HK-2 (cell line): ENCODE measurements around the gene NOL12.
A peak's percentile ranks its signal among the peaks of the same experiment; 100 is the strongest.
"Not testable (repeated sequence)": the region's sequence is repeated elsewhere in the genome, so short reads cannot be mapped to it uniquely, and the experiment has no call there.

Source experiments
- DNase-seq: peaks from one replicate; pipeline ENCODE4 v3.0.0-alpha.2; 2018; ENCODE audit not compliant: unreplicated experiment

The NOL12 gene

GRCh38 chr22:37686002-37686982, at the start of gene NOL12:
TSS of gene NOL12 (plus strand) at chr22:37686343. CDS start at chr22:37686393, 50 bp downstream.
- peak; percentile 74 for DNase-seq

GRCh38 chr22:37636949-37637273, 49.2 kb upstream of the NOL12 start:
- no peak for DNase-seq

- no peak for DNase-seq
Measured at GRCh38 chr22:37638391-37639069, 47.6 kb upstream of the NOL12 start.

- no peak for DNase-seq
Measured at GRCh38 chr22:37639070-37639760, 46.9 kb upstream of the NOL12 start, which contains the start of gene SH3BP1. TSS of gene SH3BP1 (plus strand) at chr22:37639669. CDS start at chr22:37639788, 119 bp downstream.

GRCh38 chr22:37639771-37640590, 46.2 kb upstream of the NOL12 start:
- no peak for DNase-seq

GRCh38 chr22:37640591-37641560, 45.3 kb upstream of the NOL12 start:
- no peak for DNase-seq

- DNase-seq, result no peak
Measured at GRCh38 chr22:37641561-37641949, 44.6 kb upstream of the NOL12 start.

GRCh38 chr22:37643225-37643847, 42.8 kb upstream of the NOL12 start:
- DNase-seq, result peak; percentile 77

- DNase-seq, result no peak
Measured at GRCh38 chr22:37647317-37647716, 38.8 kb upstream of the NOL12 start.

GRCh38 chr22:37647928-37648327, 38.2 kb upstream of the NOL12 start:
- no peak for DNase-seq

- no peak for DNase-seq
Measured at GRCh38 chr22:37650463-37651136, 35.5 kb upstream of the NOL12 start.

- no peak for DNase-seq
Measured at GRCh38 chr22:37654563-37655251, 31.4 kb upstream of the NOL12 start.

GRCh38 chr22:37655252-37655563, 30.9 kb upstream of the NOL12 start:
- no peak for DNase-seq

- not testable (repeated sequence) for DNase-seq
Measured at GRCh38 chr22:37656583-37656982, 29.6 kb upstream of the NOL12 start.

- DNase-seq, result peak; percentile 41
Measured at GRCh38 chr22:37657590-37658132, 28.5 kb upstream of the NOL12 start.

- peak; percentile 97 for DNase-seq
Measured at GRCh38 chr22:37658133-37659065, 27.7 kb upstream of the NOL12 start, which contains the start of gene PDXP. TSS of gene PDXP (plus strand) at chr22:37658723. CDS start at chr22:37658783, 60 bp downstream.
